ENCODE data around the gene BLOC1S5. TPM values are rescaled to one million over a fixed set of nuclear protein-coding genes. Genes with fewer than 3 reads are reported as not detected.

The BLOC1S5 gene
- total RNA-seq, 2 donors from 2014 or later = 14.4 to 17.6 TPM

DNA sequence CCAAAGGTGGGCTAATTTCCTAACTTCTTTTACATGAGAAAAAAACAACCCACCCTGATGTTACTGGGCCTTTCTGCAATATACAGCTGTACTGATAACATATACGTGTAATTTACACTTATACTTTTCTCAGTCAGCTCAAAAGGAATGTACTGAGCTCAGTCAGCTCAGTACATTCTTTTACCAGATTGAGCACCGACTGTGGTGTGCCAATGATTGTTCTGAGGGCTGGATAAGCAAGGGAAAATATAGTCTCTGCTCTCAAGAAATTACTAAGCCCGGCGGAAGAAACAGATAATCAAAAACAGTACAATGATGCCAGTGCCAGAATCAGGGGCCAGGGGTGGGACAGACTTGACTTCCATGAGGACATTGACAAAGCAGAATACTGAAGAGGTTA, 10.0 kb upstream of the BLOC1S5 start:
- H3K27ac Mint-ChIP-seq = no peak overlapping the region

DNA sequence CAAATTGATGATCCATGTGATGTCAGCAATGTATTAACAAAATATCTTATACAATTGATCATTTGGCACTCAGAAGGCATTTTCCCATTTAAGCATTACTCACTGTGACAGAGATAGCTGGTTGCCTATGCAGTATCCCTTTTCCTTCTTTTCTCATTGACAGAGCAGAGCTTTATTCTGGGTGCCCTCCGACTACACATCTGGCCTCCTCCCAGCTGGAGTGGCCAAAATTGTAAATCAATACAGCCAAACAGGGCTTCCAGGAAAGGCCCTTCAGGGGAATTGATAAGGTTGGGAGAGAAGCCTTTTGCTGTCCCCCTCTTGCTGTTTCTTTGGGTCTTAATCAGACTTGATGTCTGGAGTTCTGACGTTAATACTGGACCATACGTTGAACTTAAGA, 9.6 kb upstream of the BLOC1S5 start:
- peaks cover 14% of the 10 kb centered on the region for H3K36me3 Mint-ChIP-seq (ENCODE audit: low read depth)
- no peak overlapping the region for H3K4me3 Mint-ChIP-seq
- H3K27ac ChIP-seq (ENCODE audit: low read depth, low read length) = no peak overlapping the region
- no peaks in the 10 kb centered on the region for H3K9me3 Mint-ChIP-seq
- H3K4me3 ChIP-seq (ENCODE audit: low read length) = no peak overlapping the region
- no peak overlapping the region for H3K27ac Mint-ChIP-seq
- TF ChIP-seq, protein P1, sequence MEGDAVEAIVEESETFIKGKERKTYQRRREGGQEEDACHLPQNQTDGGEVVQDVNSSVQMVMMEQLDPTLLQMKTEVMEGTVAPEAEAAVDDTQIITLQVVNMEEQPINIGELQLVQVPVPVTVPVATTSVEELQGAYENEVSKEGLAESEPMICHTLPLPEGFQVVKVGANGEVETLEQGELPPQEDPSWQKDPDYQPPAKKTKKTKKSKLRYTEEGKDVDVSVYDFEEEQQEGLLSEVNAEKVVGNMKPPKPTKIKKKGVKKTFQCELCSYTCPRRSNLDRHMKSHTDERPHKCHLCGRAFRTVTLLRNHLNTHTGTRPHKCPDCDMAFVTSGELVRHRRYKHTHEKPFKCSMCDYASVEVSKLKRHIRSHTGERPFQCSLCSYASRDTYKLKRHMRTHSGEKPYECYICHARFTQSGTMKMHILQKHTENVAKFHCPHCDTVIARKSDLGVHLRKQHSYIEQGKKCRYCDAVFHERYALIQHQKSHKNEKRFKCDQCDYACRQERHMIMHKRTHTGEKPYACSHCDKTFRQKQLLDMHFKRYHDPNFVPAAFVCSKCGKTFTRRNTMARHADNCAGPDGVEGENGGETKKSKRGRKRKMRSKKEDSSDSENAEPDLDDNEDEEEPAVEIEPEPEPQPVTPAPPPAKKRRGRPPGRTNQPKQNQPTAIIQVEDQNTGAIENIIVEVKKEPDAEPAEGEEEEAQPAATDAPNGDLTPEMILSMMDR (conservative IDR thresholded peaks at IDR 0.05) = no peak
- no peak for DNase-seq
- WGBS, 2 experiments (ENCODE audit: insufficient coverage in 1 of 2, insufficient read length in 1 of 2) = 67 to 75% methylated on average over 2 to 3 of the region's 3 CpGs
- H3K36me3 ChIP-seq (ENCODE audit: control insufficient read depth, insufficient read depth, low read length) = no peaks in the 10 kb centered on the region
- H3K27me3 Mint-ChIP-seq (ENCODE audit: insufficient read depth) = no peaks in the 10 kb centered on the region
- H3K9ac ChIP-seq (ENCODE audit: extremely low read depth, low read length, poor library complexity, severe bottlenecking) = no peak overlapping the region
- no peaks in the 10 kb centered on the region for H3K27me3 ChIP-seq (ENCODE audit: control insufficient read depth, insufficient read depth, low read length, poor library complexity, severe bottlenecking)
- no peaks in the 10 kb centered on the region for H3K4me1 Mint-ChIP-seq
- no peaks in the 10 kb centered on the region for H3K9me3 ChIP-seq (ENCODE audit: control insufficient read depth, low read length)
- H3K4me1 ChIP-seq (ENCODE audit: control insufficient read depth, insufficient read depth, low read length) = no peaks in the 10 kb centered on the region

More for the DNA sequence above, 10.0 kb upstream of the BLOC1S5 start:
- no peak overlapping the region for H3K27ac ChIP-seq (ENCODE audit: low read depth, low read length)
- WGBS, 2 experiments (ENCODE audit: insufficient coverage in 1 of 2, insufficient read length in 1 of 2) = 94 to 100% methylated on average over 3 to 4 of the region's 4 CpGs
- TF ChIP-seq, protein P1 (conservative IDR thresholded peaks at IDR 0.05) = no peak
- no peaks in the 10 kb centered on the region for H3K4me1 ChIP-seq (ENCODE audit: control insufficient read depth, insufficient read depth, low read length)
- H3K4me3 ChIP-seq (ENCODE audit: low read length) = no peak overlapping the region
- Mint-ChIP-seq H3K36me3 (ENCODE audit: low read depth) (peaks cover 14% of the 10 kb centered on the region), H3K27me3 (ENCODE audit: insufficient read depth) (no peaks in the 10 kb centered on the region), H3K4me1 (no peaks in the 10 kb centered on the region), H3K9me3 (no peaks in the 10 kb centered on the region), H3K4me3 (no peak overlapping the region)
- no peaks in the 10 kb centered on the region for H3K9me3 ChIP-seq (ENCODE audit: control insufficient read depth, low read length)
- no peak overlapping the region for H3K9ac ChIP-seq (ENCODE audit: extremely low read depth, low read length, poor library complexity, severe bottlenecking)
- no peak for DNase-seq
- no peaks in the 10 kb centered on the region for H3K36me3 ChIP-seq (ENCODE audit: control insufficient read depth, insufficient read depth, low read length)
- no peaks in the 10 kb centered on the region for H3K27me3 ChIP-seq (ENCODE audit: control insufficient read depth, insufficient read depth, low read length, poor library complexity, severe bottlenecking)

DNA sequence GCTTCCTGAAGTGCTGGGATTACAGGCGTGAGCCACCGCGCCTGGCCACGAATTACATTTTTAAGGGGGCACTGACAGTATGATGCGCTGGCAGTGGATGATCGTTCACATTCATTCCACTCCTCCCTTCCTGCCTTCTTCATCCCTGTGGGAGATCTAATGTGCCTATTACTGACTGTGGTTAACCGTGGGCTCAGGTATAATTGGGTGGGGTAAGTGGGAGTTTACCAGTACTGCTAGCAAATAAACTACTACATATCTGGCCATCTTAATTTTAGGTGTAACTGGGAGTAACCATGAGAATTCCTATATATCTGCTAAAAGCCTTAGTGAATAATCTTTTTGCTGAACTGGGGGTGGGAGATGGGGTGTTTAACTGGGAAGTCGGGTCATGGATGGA, 6.5 kb upstream of the BLOC1S5 start:
- no peak overlapping the region for H3K27ac ChIP-seq (ENCODE audit: low read depth, low read length)
- no peaks in the 10 kb centered on the region for H3K27me3 ChIP-seq (ENCODE audit: control insufficient read depth, insufficient read depth, low read length, poor library complexity, severe bottlenecking)
- no peaks in the 10 kb centered on the region for H3K9me3 ChIP-seq (ENCODE audit: control insufficient read depth, low read length)
- Mint-ChIP-seq H3K4me1 (no peaks in the 10 kb centered on the region), H3K27ac (no peak overlapping the region), H3K27me3 (ENCODE audit: insufficient read depth) (no peaks in the 10 kb centered on the region), H3K4me3 (no peak overlapping the region), H3K9me3 (no peaks in the 10 kb centered on the region), H3K36me3 (ENCODE audit: low read depth) (no peaks in the 10 kb centered on the region)
- DNase-seq = no peak
- H3K4me1 ChIP-seq (ENCODE audit: control insufficient read depth, insufficient read depth, low read length) = no peaks in the 10 kb centered on the region
- H3K4me3 ChIP-seq (ENCODE audit: low read length) = no peak overlapping the region
- no peak overlapping the region for H3K9ac ChIP-seq (ENCODE audit: extremely low read depth, low read length, poor library complexity, severe bottlenecking)
- 91 to 92% methylated on average over 5 to 7 of the region's 8 CpGs for WGBS, 2 experiments (ENCODE audit: insufficient coverage in 1 of 2, insufficient read length in 1 of 2)
- no peaks in the 10 kb centered on the region for H3K36me3 ChIP-seq (ENCODE audit: control insufficient read depth, insufficient read depth, low read length)
- TF ChIP-seq, protein P1 (conservative IDR thresholded peaks at IDR 0.05) = no peak

Measured in endodermal cell (in vitro differentiated cells).